Stimulated activated CD8-positive, alpha-beta memory T cell treated with anti-CD3 and anti-CD28 coated beads, Interleukin-7, amount 100 ng/mL, for 4 hours (primary cell): ENCODE results near the gene CCDC57.

Experiments
- DNase-seq, 2 donors: peaks; one replicate each; pipeline ENCODE4 v3.0.0-alpha.2; 2020; ENCODE audit warnings: low read depth in 2 of 2

CCDC57 gene

DNA sequence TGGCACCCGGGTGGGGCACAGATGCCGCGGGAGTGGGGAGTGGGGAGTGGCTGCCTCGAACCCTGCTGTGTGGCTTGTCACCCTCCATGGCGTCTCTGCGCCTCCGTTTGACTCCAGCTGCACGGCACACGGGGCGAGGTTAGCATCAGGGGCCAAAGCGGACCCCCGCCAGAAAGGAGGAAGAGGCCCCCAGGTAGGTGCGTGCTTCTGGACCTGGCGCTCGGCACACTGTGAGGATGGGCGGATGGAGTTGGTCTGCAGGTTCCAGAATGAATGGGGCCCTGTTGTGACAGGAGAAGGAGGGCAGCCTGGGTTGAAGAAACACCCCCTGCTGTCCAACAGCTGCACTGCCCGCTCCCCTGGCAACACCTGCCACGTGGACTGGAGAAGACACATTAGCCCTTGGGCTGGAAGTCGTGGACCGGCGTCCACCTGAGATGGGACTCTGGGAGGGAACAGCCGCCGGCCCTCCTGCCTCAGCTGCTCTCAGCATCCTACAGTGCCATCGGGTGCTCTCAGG lies 105.2 kb downstream of the CCDC57 start:
- DNase-seq = no peak

DNA sequence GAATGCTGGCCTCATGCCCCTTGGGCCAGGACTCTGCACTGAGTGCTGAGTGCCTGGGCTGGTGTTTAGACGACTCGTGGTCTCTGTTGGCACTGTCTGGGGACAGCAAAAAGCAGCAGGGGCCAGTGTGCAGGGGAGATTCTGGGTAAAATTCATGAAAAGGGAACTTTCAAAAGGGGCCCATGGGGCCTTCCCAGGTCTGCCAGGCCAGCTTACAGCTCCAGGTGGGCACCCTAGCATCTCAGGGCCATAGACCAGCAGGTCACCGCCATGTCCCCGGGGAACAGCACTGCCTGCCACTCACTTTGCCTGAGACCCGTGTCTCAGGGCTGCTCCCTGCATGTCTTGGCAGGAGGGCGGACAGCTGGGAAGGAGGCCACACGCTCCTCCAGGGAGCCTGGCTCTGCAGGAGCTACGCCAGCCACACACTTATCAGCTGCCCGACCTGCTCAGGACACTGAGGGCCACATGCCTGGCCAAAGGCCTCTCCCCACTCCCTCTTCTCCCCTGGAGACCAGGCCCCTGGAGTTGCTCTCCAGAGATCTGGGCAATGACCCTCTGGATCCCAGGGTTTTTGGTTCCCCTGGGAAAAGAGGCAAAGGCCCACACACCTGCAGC lies 105.8 kb downstream of the CCDC57 start:
- no peak for DNase-seq

DNA sequence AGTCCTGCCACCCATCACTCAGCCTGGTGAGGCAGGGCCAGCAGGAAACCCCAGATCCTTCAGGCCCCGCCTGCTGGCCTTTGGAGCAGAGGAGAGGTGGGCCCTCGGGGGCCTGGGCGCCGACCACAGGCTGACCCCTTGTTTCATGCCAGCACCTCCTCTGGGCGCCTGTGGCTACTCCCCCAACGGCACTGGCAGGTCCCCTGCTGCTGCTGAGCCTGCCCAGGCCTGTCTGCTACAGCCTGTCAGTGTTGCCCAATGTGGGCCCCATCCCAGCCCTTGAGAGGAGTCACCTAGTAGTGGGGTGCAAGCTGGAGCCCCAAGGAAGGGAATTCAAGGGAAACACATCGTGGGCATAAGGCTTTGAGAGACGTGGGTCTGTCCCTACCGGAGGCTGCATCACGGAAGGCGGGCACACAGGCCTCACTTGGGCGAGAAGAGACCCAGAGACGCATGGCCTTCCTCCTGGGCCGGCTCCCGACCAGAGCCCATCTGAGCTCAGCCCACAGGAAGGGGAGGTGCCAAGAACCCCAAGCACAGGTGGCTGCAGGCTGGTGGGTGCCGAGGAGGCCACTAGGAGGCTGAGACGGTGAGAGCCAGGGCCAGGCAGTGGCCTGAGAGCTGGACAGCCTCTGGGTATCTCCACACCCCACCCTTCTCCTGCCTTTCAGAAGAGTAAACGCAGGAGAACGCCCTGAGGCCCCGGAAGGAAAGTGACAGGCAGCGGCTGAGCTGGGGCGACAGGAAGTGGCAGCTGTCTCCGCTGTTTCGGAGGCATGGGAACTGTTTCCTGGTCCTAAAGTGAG lies 106.6 kb downstream of the CCDC57 start:
- DNase-seq = peak; percentile 27 to 52

DNA sequence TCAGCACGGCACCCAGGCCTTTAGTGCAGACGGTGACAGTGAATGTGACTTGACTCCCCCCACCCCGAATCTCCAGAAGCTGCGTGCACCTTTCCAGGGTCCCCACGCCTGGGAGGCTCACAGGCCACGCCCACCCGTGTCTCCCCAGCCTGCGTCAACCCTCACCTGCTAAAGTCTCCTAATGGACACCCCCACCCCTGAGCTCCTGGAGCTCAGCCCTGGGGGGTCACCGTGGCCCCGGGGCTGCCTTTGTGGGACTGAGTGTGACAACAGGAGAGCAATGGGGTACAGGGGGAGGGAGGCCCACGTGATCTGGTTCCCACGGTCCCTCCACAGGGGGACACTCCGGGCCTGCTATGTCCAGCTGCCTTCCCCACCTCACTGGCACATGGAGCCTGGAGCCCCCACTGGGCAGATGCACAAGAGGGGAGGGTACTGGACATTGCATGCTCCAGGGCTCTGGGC lies 107.2 kb downstream of the CCDC57 start:
- DNase-seq = no peak

DNA sequence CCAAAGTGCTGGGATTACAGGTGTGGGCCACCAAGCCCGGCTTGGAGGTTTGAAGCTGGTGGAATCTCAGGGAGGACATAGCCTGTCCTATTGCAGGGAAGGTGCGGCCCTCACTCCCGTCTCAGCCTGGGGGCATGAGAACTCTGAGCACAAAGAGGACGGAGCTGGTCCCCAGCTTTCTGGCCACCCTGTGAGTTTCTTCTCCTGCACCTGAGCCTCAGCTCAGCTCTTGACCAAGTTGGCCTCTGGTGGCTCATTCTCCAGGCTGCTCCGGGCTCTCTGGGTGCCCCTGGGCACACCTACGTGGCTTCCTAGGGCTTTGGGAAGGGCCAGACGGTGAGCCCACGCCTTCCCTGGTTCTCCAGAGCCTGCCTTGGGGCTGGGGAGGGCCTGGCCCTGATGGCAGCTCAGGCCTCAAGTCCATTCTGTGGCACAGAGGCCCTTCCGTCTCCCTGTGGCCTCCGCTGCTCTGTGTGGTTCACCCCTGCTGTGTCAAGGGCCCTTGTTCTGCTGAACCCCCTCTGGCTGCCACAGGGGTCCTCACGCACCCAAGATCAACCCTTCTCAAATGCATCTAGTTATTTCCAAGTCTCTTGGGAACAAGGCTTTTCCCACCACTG lies 107.7 kb downstream of the CCDC57 start:
- no peak for DNase-seq

DNA sequence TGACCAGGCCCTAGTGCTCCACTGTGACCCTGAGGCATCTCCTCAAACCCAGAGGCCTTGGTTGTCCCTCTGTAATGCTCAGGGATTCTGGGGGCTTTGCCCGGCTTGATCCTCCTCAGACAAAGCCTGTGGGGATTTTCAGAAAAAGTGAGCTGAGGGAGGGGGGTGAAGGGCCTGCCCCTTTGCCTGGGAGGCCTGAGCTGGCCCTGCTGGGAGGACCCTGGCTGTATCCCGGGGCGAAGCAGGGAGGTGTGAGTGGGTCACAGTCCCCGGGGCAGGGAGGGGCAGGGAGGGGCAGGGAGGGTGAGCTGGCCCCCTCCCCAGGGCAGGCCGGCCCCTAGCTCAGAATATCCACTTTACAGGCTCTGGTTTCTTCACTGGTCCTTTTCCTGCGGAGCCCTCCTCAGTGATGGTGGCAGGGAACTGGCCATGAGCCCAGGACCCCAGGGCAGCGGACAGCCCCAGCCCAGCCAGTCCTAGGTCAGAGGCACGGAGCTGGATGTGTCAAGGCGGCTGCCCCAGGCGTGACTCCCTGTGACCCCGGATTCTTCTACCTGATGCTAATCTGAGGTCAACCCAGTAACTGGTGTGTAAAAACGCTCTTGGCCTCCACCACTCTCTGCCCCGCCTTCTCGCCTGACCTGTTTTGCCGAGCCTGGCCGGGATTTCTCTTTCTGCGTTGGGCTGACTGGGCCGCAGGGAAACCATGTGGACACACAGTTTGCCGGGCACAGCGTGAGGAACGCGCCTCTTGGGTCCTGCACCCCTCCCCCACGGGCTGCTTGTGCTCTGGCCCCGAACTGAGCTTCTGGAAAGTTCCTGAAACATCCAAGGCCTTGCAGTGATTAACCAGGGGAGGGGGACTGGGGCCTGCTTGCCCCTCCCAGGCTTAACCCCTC lies 108.8 kb downstream of the CCDC57 start:
- DNase-seq = no peak

DNA sequence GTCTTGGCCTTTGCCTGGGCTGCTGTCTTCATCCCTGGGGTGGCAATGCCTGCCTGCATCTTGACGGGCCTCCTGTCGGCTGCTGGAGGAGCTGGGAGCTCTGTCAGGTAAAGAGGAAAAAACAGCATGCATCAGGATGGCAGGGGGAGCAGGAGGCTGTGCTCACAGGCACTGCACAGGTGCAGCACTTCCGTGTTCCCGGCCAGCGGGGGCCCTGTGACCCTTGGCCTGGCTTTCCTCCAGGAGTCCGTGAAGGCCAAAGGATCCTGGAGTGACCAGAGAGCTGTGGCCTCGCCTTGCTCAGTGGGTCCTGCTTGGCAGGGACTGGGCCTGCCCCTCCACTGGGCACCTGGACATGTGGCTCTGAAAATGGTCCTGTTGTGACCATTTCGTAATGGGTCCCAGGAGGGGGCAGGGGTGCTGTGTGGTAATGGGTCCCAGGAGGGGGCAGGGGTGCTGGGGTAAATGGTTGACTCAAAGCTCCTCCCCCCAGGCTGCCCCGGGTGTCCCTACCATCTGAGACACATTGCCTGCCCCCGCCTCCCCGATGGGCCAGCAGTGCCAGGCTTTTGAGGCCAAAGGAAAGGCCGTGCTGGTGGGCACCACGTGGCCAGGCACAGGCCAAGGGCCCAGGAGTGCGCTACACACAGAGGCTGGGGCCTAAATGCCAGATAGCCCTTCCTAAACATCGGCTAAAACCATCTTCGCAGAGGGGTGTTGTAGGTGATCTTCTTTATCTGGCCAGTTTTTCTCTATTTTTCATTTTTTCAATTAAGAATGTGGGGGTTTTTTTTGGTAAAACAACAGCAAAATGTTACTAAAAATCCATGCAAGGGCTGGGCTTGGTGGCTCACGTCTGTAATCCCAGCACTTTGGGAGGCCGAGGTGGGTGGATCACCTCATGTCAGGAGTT lies 110.6 kb downstream of the CCDC57 start:
- DNase-seq = no peak

DNA sequence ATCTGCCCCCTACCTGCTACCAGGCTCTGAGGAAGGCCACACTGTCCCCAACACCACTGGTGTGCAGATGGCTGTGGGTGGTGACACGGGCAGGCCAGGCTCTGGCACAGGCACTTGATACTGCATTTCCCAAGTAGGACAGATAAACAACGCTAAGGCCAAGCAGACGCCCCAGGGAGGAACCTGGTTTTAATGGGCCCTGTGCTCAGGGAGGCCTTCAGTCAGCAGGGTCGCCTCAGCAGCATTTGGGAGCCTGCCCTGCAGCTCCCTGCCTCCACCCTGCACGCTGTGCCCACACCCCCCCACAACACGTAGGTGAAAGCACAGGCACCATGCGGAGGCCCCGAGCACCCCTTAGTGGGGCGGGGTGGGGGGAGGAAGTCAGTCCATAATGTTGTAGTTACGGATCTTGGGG lies 111.3 kb downstream of the CCDC57 start:
- DNase-seq = no peak

DNA sequence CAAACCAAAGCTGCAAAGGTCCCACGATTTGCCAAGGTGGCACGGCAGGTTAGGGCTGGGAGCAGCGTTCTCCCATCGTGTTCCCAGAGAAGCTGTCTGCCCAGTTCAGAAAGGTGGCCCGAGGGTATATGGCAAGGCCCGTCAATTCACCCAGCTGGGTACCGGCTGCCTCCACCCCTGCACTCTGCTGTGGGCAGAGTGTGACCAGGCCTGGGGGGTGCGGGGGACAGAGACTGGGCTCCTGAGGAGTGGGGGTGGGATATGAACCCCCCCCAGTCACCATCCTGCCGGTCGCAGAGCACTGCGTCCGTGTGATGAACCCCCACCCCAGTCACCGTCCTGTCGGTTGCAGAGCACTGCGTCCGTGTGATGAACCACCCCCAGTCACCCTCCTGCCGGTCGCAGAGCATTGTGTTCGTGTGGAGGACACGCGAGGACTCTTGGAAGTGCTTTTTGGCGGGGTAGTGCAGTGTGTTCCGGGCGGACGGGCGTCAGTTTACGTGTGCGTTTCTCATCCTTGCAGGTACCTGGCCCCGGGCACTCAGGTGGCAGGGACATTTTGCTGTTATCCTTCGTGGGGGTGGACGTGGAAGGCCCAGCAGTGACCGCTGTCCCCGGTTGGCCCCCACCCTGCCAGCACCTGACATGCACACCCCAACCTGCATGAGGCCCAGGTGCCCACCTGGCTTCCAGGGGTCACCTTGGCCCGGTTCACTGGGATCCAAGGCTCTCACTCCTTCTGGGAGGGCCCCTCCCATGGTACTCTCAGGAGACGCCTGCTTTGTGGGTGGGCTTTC lies 111.9 kb downstream of the CCDC57 start:
- no peak for DNase-seq

DNA sequence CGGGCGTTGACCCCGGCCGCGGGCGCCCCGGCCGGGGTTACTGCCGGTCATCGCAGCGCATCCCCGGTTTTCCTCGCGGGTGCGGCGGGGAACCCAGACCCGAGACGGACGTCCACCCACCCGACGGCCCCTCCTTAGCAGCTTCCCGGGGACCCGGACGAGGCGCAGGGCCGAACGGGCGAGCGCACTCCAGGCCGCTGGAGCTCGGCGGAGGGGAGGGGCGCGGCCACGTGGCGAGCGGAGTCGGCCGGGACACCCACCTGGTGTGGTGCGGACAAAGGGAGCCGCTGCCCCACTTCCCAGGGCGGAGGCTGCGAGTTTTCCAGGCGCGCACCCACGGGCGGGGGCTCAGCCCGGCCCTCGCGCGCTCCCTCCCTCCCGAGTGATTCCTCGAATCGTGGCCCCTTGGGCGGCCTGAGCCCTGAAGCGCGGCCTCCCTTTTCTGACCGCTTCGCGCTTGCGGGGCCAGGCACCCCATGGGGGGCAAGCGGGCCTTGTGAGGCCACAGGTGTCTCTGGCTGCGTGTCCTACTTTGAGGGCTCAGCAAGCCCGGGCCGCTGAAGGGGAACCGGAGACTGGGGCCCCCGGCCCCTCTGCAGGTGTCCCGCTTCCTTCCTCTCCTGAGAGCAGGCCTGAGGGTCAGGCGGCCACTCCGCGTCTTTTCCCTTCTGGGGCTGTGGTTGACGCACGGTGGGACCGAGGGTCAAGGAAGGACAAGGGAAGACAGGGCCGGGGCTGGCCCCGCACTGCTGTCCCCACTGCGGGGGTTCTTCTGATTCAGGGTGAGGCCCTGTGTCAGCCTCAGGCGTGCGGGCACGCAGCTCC lies 113.5 kb downstream of the CCDC57 start:
- no peak for DNase-seq

DNA sequence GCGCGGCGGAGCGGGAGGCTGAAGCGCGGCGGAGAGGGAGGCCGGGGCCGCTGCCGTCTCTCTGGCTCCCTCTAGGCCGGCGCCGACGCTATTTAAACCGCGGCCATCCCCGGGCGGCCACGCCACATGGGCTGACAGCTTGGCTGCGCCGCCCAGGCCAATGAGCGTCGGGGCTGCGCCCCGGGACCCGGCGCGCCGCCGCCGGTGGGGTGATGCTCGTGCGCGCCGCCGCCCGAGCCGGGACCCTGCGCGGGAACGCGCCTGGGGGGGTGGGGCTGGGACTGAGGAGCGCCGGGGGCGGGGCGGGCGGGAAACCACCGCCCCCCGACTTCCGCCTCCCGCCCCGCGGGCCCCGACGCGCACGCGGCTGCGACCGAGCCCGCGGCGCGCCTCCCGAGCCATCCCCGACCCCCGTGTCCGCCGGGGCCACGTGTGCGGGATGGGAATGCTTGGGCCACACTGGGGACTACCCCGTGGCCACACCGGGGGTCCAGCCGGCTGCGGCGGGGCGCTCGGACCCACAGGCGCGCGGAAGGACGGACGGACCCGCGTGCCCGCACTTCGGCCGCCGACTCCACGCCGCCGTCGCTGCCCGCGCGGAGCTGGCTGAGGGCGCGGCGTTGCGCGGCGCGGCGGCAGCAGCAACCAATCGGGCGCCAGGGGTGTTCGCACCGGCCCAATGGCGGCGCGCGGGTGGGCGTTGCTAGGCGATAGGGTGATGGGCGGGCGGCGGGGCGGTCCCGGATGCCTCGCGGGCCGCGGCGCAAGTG lies 114.3 kb downstream of the CCDC57 start, which contains the start of gene FASN:
Gene FASN, minus strand, starts transcription at position 68 of the 770 bp plus-strand sequence. CDS start 1,791 bp downstream, outside the sequence.
- DNase-seq = peak; percentile 81 to 92

DNA sequence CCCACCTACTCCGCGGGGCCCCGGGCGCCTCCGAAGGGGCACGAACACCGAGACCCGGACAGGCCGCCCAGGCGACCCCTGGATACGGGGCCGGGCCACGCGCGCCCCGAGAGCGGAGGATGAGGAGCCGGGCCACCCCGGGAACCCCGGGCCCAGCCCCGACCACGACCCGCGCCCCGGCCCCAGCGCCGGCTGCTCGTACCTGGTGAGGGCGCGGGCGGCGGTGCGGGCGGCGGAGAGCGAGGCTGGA lies 114.8 kb downstream of the CCDC57 start:
- DNase-seq = peak; percentile 24 to 64

DNA sequence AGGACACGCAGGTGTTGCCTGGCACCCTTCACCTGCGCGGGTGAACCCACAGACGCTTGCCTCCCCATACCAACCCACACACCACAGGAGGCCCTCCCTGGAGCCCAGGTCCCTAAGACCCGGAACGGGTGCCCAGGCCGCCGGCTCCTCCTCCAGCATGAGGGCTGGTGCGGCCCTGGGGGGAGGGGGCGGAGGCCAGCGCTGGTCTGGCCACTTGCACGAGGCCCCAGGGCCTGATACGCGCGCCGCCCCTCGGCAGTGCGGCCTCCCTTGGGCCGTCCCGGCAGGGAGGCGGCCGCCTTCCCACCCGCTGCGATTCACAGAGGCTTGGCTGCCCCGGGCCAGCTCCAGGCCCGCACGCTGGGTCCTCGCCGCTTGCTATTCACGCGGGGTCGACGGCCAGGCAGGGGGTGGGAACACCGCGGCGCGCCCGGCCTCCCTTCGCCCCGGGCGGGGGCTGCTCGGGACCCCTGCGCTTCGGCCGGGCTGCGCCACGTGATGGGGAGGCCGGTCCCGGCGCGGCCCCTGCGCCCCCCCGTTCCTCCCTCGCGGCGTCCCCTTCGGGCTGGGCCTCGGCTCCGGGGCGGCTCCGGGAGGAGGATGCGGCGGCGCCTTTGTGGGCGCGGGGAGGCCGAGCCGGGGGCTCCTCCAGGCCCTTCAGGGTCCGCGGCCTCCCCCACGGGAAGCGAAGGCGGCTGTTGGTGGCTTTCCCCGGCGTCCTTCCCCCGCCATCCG lies 115.3 kb downstream of the CCDC57 start:
- no peak for DNase-seq

DNA sequence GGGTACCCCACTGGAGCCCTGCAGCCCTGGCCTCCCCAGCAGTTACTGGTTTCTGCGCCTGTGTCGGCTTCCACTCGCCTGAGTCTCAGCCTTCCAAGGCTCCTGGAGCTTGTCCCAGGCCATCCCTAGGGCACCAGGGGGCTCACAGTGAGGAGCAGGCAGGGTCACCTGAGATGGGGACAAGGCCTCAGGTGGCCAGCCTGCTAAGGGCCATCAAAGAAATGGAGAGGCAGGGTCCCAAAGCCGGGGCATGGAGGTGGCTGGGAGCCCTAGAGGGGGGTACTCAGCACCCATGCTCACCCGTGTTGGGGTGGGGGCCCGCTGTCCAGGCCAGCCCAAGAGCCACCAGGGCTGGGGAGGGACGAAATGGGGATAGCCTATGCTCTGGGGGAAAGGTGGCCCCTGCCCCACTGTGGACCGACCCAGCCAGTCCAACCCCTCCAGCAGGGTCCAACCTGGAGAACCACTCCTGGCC lies 115.9 kb downstream of the CCDC57 start:
- no peak for DNase-seq

DNA sequence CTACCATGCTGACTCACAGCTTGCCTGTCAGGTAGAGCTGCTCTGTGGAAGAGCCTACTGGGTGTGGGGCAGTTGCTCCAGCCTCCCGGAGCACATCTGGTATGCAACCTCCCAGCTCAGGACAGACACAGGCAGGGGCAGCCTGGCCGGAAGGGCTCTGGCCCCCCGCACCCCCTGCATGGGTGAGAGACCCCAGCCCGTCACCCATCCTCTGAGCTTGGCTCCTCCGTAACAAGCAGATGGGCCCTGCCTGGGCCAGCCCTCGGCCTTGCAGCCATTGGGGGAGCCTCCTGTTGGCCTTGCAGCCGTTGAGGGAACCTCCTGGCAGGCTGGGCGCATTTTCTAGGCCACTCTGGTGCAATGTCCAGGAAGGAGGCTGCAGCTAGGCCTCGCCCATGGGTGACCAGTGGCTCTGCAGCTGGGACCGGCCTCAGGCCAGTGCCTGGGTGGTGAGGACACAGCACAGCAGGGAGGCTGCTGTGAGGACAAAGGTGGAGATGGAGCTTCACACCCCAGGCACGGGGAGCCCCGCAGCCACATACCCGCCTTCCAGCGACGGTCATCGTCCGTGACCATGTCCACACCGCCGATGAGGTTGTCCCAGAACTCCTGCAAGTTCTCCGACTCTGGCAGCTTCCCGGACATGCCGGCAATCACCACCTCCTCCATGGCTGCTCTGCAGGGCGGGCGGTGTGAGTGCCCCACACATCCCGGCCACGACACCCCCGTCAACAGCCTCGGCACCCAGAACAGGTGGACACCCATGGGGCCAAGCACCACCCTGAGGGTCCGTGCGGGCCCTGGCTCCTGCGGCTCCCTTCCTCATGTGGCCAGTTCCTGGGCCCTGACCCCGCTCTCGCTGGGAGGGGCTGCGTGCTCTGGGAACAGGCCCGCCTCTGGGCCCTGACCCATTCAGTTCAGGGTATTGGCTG lies 116.6 kb downstream of the CCDC57 start:
- no peak for DNase-seq
